ENCODE results near the gene SYNCRIP. TPM values are rescaled to one million over a fixed set of nuclear protein-coding genes. Genes with fewer than 3 reads are reported as not detected.
"Not testable (repeated sequence)": the region's sequence is repeated elsewhere in the genome, so short reads cannot be mapped to it uniquely, and the experiment has no call there.

Gene SYNCRIP
- total and polyA plus RNA-seq, 5 donors from 2014 or later, result 56.4 to 82.3 (median 73.4) TPM

DNA sequence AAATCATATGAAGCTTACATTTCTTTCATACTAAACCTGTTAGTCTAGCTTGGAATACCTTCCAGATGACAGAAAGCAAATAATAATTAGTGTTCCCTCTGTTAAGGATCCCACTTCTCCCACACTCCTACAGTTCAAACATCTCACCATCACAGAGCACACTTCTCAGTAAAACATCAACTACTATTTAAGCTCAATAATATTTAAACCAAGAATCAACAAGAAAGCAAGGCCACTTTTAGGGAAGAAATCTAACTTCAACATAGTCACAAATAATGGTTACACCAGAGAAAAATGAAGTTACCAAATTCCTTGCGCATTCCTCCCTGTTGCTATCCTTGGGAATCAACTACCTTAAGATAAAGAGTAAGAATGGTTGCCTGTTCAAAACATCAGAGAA lies 50.7 kb downstream of the SYNCRIP start:
- no peaks in the 10 kb centered on the region for H3K36me3 ChIP-seq (ENCODE audit: control insufficient read depth, insufficient read depth, low read length)
- Mint-ChIP-seq H3K27ac (peak overlapping the region in 2 of 3 donors; percentile 17 to 97), H3K4me3 (peak overlapping the region; percentile 86 to 97 (median 94)), H3K36me3 (peaks cover 16% of the 10 kb centered on the region), H3K9me3 (peaks cover 0 to 2% (median 0%) of the 10 kb centered on the region in 7 donors), H3K4me1 (peaks cover 26 to 65% (median 41%) of the 10 kb centered on the region in 4 donors), H3K27me3 (no peaks in the 10 kb centered on the region)
- no peak overlapping the region for H3K27ac ChIP-seq (ENCODE audit: insufficient read depth, low read length, poor library complexity, severe bottlenecking)
- H3K9me3 ChIP-seq (ENCODE audit: control insufficient read depth in 2 of 2, low read length in 2 of 2), result no peaks in the 10 kb centered on the region
- peaks cover 17% of the 10 kb centered on the region for H3K4me1 ChIP-seq (ENCODE audit: control insufficient read depth, insufficient read depth, low read length, poor library complexity, severe bottlenecking)
- no peak for DNase-seq
- no peaks in the 10 kb centered on the region for H3K27me3 ChIP-seq (ENCODE audit: control insufficient read depth, insufficient read depth, low read length)
- H3K4me3 ChIP-seq (ENCODE audit: low read depth, low read length), result peak overlapping the region; percentile 35
- ATAC-seq (ENCODE audit: low read depth in 2 of 2), result no peak

DNA sequence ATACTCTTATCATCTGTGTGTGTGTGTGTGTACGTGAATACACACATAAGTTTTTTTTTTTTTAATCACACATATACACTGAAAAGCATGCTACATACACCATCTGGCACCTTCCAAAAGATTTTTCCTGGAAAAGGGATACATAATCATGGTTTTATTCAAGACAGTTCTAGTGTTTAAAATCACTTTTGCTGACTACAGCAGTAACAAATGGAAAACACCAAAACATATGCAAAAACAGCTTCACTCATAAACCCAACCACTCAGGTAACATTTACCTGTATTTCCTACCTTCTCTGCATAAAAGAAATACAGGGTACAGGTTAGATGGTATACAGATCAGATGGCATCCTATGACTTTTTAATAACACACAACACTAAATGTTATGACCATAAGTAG lies 51.5 kb downstream of the SYNCRIP start:
- no peak for ATAC-seq (ENCODE audit: low read depth in 2 of 2)
- Histone ChIP-seq H3K27me3 (ENCODE audit: control insufficient read depth, insufficient read depth, low read length) (no peaks in the 10 kb centered on the region), H3K9me3 (ENCODE audit: control insufficient read depth in 2 of 2, low read length in 2 of 2) (no peaks in the 10 kb centered on the region), H3K4me3 (ENCODE audit: low read depth, low read length) (no peak overlapping the region), H3K4me1 (ENCODE audit: control insufficient read depth, insufficient read depth, low read length, poor library complexity, severe bottlenecking) (peaks cover 17% of the 10 kb centered on the region), H3K36me3 (ENCODE audit: control insufficient read depth, insufficient read depth, low read length) (no peaks in the 10 kb centered on the region), H3K27ac (ENCODE audit: insufficient read depth, low read length, poor library complexity, severe bottlenecking) (no peak overlapping the region)
- no peak for DNase-seq
- Mint-ChIP-seq H3K27ac (no peak overlapping the region), H3K27me3 (no peaks in the 10 kb centered on the region), H3K9me3 (peaks cover 0 to 2% (median 0%) of the 10 kb centered on the region in 7 donors), H3K36me3 (peaks cover 18% of the 10 kb centered on the region), H3K4me3 (peak overlapping the region; percentile 43 to 96 (median 58)), H3K4me1 (peaks cover 27 to 70% (median 45%) of the 10 kb centered on the region in 4 donors)

DNA sequence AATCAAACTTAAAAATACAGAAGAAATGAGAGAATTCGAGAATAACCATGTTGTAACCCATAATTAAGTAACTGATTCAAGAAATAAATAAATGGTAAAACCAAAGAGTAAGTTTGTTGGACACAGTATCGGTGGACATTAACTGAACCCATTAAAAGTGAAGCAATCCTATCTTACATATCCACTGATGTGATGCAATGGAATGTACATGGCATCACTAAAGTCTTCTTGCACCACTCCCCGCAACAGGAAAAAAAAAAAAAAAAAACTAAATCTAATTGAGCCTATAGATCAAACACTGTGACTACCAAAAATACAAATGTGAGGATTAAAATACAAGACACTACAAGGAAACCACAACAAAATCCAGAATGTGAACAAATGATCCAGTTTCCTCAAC lies 56.9 kb downstream of the SYNCRIP start:
- Mint-ChIP-seq H3K36me3 (peaks cover 56% of the 10 kb centered on the region), H3K4me3 (peak overlapping the region in 1 of 4 donors; percentile 72), H3K27ac (peak overlapping the region in 1 of 3 donors; percentile 72), H3K9me3 (peaks cover 2 to 38% (median 11%) of the 10 kb centered on the region in 7 donors), H3K4me1 (peaks cover 42 to 70% (median 52%) of the 10 kb centered on the region in 4 donors), H3K27me3 (no peaks in the 10 kb centered on the region)
- ATAC-seq (ENCODE audit: low read depth in 2 of 2) (no peak), DNase-seq (no peak)
- Histone ChIP-seq H3K9me3 (ENCODE audit: control insufficient read depth in 2 of 2, low read length in 2 of 2) (peaks cover 8 to 14% of the 10 kb centered on the region in 2 experiments), H3K36me3 (ENCODE audit: control insufficient read depth, insufficient read depth, low read length) (no peaks in the 10 kb centered on the region), H3K4me3 (ENCODE audit: low read depth, low read length) (no peak overlapping the region), H3K27ac (ENCODE audit: insufficient read depth, low read length, poor library complexity, severe bottlenecking) (no peak overlapping the region), H3K4me1 (ENCODE audit: control insufficient read depth, insufficient read depth, low read length, poor library complexity, severe bottlenecking) (no peaks in the 10 kb centered on the region), H3K27me3 (ENCODE audit: control insufficient read depth, insufficient read depth, low read length) (no peaks in the 10 kb centered on the region)

DNA sequence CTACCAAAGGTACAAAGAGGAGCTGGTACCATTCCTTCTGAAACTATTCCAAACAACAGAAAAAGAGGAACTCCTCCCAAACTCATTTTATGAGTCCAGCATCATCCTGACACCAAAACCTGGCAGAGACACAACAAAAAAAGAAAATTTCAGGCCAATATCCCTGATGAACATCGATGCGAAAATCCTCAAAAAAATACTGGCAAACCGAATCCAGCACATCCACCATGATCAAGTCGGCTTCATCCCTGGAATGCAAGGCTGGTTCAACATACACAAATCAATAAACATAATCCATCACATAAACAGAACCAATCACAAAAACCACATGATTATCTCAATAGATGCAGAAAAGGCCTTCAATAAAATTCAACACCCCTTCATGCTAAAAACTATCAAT lies 59.9 kb downstream of the SYNCRIP start:
- Mint-ChIP-seq H3K9me3 (peaks cover 1 to 38% (median 14%) of the 10 kb centered on the region in 7 donors), H3K36me3 (peaks cover 46% of the 10 kb centered on the region), H3K4me1 (peaks cover 28 to 62% (median 42%) of the 10 kb centered on the region in 4 donors)
- H3K36me3 ChIP-seq (ENCODE audit: control insufficient read depth, insufficient read depth, low read length); ATAC-seq (ENCODE audit: low read depth in 2 of 2); H3K4me3 ChIP-seq (ENCODE audit: low read depth, low read length); H3K27me3 ChIP-seq (ENCODE audit: control insufficient read depth, insufficient read depth, low read length); H3K27me3 Mint-ChIP-seq; H3K27ac ChIP-seq (ENCODE audit: insufficient read depth, low read length, poor library complexity, severe bottlenecking); H3K4me1 ChIP-seq (ENCODE audit: control insufficient read depth, insufficient read depth, low read length, poor library complexity, severe bottlenecking); H3K4me3 Mint-ChIP-seq; DNase-seq; H3K27ac Mint-ChIP-seq: not testable (repeated sequence)
- H3K9me3 ChIP-seq (ENCODE audit: control insufficient read depth in 2 of 2, low read length in 2 of 2), result peaks cover 8 to 14% of the 10 kb centered on the region in 2 experiments

DNA sequence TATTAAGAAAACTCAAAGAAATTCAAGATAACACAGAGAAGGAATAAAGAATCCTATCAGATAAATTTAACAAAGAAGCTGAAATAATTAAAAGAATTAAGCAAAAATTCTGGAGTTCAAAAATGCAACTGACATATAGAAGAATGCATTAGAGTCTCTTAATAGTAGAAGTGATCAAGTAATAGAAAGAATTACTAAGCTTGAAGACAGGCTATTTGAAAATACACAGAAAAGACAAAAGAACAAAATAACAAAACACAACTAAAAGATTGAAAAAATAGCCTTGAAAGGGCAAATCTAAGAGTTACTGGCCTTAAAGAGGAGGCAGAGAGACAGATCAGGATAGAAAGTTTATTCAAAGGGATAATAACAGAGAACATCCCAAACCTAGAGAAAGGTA lies 61.1 kb downstream of the SYNCRIP start:
- DNase-seq (no peak), ATAC-seq (ENCODE audit: low read depth in 2 of 2) (no peak)
- Mint-ChIP-seq H3K27ac (no peak overlapping the region), H3K4me1 (peaks cover 28 to 55% (median 39%) of the 10 kb centered on the region in 4 donors), H3K36me3 (peaks cover 42% of the 10 kb centered on the region), H3K4me3 (no peak overlapping the region), H3K9me3 (peaks cover 1 to 38% (median 14%) of the 10 kb centered on the region in 7 donors), H3K27me3 (no peaks in the 10 kb centered on the region)
- Histone ChIP-seq H3K27ac (ENCODE audit: insufficient read depth, low read length, poor library complexity, severe bottlenecking) (no peak overlapping the region), H3K4me3 (ENCODE audit: low read depth, low read length) (no peak overlapping the region), H3K27me3 (ENCODE audit: control insufficient read depth, insufficient read depth, low read length) (no peaks in the 10 kb centered on the region), H3K4me1 (ENCODE audit: control insufficient read depth, insufficient read depth, low read length, poor library complexity, severe bottlenecking) (no peaks in the 10 kb centered on the region), H3K36me3 (ENCODE audit: control insufficient read depth, insufficient read depth, low read length) (peaks cover 5% of the 10 kb centered on the region), H3K9me3 (ENCODE audit: control insufficient read depth in 2 of 2, low read length in 2 of 2) (peaks cover 8 to 14% of the 10 kb centered on the region in 2 experiments)

DNA sequence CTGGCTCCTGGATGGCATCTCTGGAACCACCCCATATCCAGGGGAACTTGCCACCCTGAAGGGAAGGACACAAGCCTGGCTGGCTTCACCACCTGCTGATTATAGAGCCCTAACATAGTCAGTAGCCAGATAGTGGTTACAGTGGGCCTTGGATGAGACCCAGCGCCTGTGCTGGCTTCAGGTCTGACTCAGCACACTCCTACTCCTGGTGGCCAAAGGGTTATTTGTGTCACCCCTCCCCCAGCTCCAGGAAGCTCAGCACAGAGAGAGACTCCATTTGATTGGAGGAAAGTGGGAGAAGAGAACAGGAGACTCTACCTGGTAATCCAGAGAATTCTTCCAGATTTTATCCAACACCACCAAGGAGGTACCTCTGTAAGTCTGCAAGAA lies 61.8 kb downstream of the SYNCRIP start:
- Histone ChIP-seq H3K9me3 (ENCODE audit: control insufficient read depth in 2 of 2, low read length in 2 of 2) (peaks cover 8 to 14% of the 10 kb centered on the region in 2 experiments), H3K27me3 (ENCODE audit: control insufficient read depth, insufficient read depth, low read length) (no peaks in the 10 kb centered on the region), H3K4me1 (ENCODE audit: control insufficient read depth, insufficient read depth, low read length, poor library complexity, severe bottlenecking) (no peaks in the 10 kb centered on the region), H3K27ac (ENCODE audit: insufficient read depth, low read length, poor library complexity, severe bottlenecking) (no peak overlapping the region), H3K36me3 (ENCODE audit: control insufficient read depth, insufficient read depth, low read length) (peaks cover 5% of the 10 kb centered on the region), H3K4me3 (ENCODE audit: low read depth, low read length) (no peak overlapping the region)
- Mint-ChIP-seq H3K4me1 (peaks cover 23 to 50% (median 33%) of the 10 kb centered on the region in 4 donors), H3K27me3 (no peaks in the 10 kb centered on the region), H3K36me3 (peaks cover 41% of the 10 kb centered on the region), H3K9me3 (peaks cover under 1 to 38% (median 14%) of the 10 kb centered on the region in 7 donors), H3K27ac (peak overlapping the region in 1 of 3 donors; percentile 24), H3K4me3 (no peak overlapping the region)
- no peak for DNase-seq
- no peak for ATAC-seq (ENCODE audit: low read depth in 2 of 2)

DNA sequence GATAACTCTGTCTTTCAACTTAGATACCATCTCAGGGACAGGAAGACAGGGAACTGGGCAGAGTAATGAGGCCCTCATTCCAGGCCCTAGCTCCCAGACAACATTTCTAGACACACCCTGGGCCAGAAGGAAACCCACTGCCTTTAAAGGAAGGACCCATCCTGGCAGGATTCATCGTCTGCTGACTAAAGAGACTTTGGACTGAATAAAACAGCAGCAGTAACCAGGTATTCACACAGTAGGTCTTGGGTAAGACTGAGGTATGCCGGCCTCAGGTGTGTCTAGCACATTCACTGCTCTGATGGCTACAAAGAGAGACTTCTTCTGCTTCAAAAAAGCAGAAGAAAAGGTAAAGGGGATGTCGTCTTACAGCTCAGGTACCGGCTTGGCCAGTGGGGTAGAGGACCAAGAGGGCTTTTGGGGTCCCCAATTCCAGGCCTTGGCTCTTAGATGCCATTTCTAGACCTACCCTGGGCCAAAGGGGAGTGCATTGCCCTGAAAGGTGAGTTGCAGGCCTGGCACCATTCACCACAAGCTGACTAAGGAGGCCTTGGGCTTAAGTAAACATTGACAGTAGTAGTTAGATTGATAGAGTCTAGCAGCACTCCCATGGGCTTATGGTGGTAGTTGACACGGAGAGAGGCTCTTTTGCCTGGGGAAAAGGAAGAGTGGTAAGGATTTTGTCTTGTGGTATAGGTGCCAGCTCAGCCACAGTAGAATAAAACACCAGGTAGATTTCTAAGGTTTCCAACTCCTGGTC lies 62.4 kb downstream of the SYNCRIP start:
- H3K4me3 ChIP-seq (ENCODE audit: low read depth, low read length), result no peak overlapping the region
- Mint-ChIP-seq H3K9me3 (peaks cover 0 to 38% (median 14%) of the 10 kb centered on the region in 7 donors), H3K4me1 (peaks cover 22 to 49% (median 33%) of the 10 kb centered on the region in 4 donors), H3K27ac (peak overlapping the region in 1 of 3 donors; percentile 19), H3K4me3 (peak overlapping the region in 1 of 4 donors; percentile 6), H3K36me3 (peaks cover 37% of the 10 kb centered on the region), H3K27me3 (no peaks in the 10 kb centered on the region)
- H3K36me3 ChIP-seq (ENCODE audit: control insufficient read depth, insufficient read depth, low read length), result peaks cover 5% of the 10 kb centered on the region
- H3K27ac ChIP-seq (ENCODE audit: insufficient read depth, low read length, poor library complexity, severe bottlenecking), result no peak overlapping the region
- no peaks in the 10 kb centered on the region for H3K27me3 ChIP-seq (ENCODE audit: control insufficient read depth, insufficient read depth, low read length)
- ATAC-seq (ENCODE audit: low read depth in 2 of 2), result no peak
- no peak for DNase-seq
- peaks cover 8 to 14% of the 10 kb centered on the region in 2 experiments for H3K9me3 ChIP-seq (ENCODE audit: control insufficient read depth in 2 of 2, low read length in 2 of 2)
- H3K4me1 ChIP-seq (ENCODE audit: control insufficient read depth, insufficient read depth, low read length, poor library complexity, severe bottlenecking), result no peaks in the 10 kb centered on the region

Measured in CD4-positive, CD25-positive, alpha-beta regulatory T cell (primary cell).